B cell (primary cell): Measurements from ENCODE around the gene CD93. TPM values are rescaled to one million over a fixed set of nuclear protein-coding genes. Genes with fewer than 3 reads are reported as not detected.

Experiments used
- ATAC-seq: fragments of 200-7000 bp; cut with Tn5 transposase; one replicate; pipeline ENCODE4 v1.10.0; 2021; ENCODE audit warnings: low read depth, mild to moderate bottlenecking, moderate number of reproducible peaks, moderate library complexity
- CTCF ChIA-PET: fragments of 350-600 bp; sonication (Branson Sonifier 250); formaldehyde crosslinking; loops from one replicate; lab custom pipeline; 2021; ENCODE audit warnings: antibody characterized with exemption, inconsistent platforms; lab: Charles Lee
- POLR2A ChIA-PET: fragments of 350-600 bp; sonication (Branson Sonifier 250); formaldehyde crosslinking; loops from one replicate; lab custom pipeline; 2021; ENCODE audit warnings: antibody characterized with exemption; lab: Charles Lee
- DNase-seq: peaks from one replicate; pipeline ENCODE4 v3.0.0; 2013
- H2AFZ ChIP-seq: 2 replicates; pipeline ENCODE4 v1.6.1; 2012; ENCODE audit warnings: mild to moderate bottlenecking, low read depth, low read length; ENCODE audit not compliant: insufficient read depth, poor library complexity, severe bottlenecking
- H3K27ac ChIP-seq, 2 donors: 1 replicate in 1 of 2; 2 replicates in 1 of 2; pipeline ENCODE4 v1.5.1; 2012 to 2013; ENCODE audit warnings: low read length in 2 of 2, mild to moderate bottlenecking in 2 of 2, moderate library complexity in 1 of 2
- H3K27me3 ChIP-seq, 4 experiments: fragments of 200-600 bp in 1 of 4; sonication (generic) in 1 of 4; replicated peaks in 1 of 4; 1 replicate in 2 of 4; 2 replicates in 2 of 4; pipeline versions ENCODE4 v1.6.1 to v1.7.0; 2013 to 2016; ENCODE audit warnings: low read length in 3 of 4, mild to moderate bottlenecking in 2 of 4, mixed read lengths in 1 of 4, moderate library complexity in 1 of 4; ENCODE audit not compliant: insufficient read depth in 4 of 4, control insufficient read depth in 3 of 4; ENCODE audit errors: control extremely low read depth in 1 of 4
- H3K36me3 ChIP-seq, 2 experiments: replicated peaks in 1 of 2; 1 replicate in 1 of 2; 2 replicates in 1 of 2; pipeline versions ENCODE4 v1.6.1 to v1.7.1; 2013; ENCODE audit warnings: low read length in 1 of 2; ENCODE audit not compliant: insufficient read depth in 2 of 2, control insufficient read depth in 1 of 2; ENCODE audit errors: control extremely low read depth in 1 of 2, extremely low read depth in 1 of 2
- H3K4me1 ChIP-seq, 2 donors: fragments of 200-600 bp in 1 of 2; sonication (generic) in 1 of 2; 1 replicate in 1 of 2; 2 replicates in 1 of 2; pipeline versions ENCODE4 v1.5.1 to v1.6.1; 2013 to 2017; ENCODE audit warnings: low read length in 2 of 2; ENCODE audit not compliant: control insufficient read depth in 2 of 2, insufficient read depth in 2 of 2
- H3K4me2 ChIP-seq: replicated peaks from 2 replicates; pipeline ENCODE3; 2012; ENCODE audit warnings: mild to moderate bottlenecking, low read depth, low read length; ENCODE audit not compliant: poor library complexity, severe bottlenecking
- H3K4me3 ChIP-seq, 5 experiments: fragments of 200-600 bp in 1 of 5; sonication (generic) in 1 of 5; 1 replicate in 3 of 5; 2 replicates in 2 of 5; pipeline versions ENCODE4 v1.5.1 to v1.7.0; 2011 to 2016; ENCODE audit warnings: low read length in 4 of 5, mild to moderate bottlenecking in 4 of 5, low read depth in 2 of 5, control low read depth in 1 of 5, moderate library complexity in 1 of 5; ENCODE audit not compliant: insufficient read depth in 1 of 5; ENCODE audit errors: control extremely low read depth in 1 of 5, extremely low read depth in 1 of 5
- H3K79me2 ChIP-seq: fragments of 200-600 bp; sonication (generic); one replicate; pipeline ENCODE4 v1.6.0; 2016; ENCODE audit warnings: low read length; ENCODE audit not compliant: control insufficient read depth, insufficient read depth
- H3K9ac ChIP-seq: fragments of 200-600 bp; sonication (generic); 2 replicates; pipeline ENCODE4 v1.6.1; 2017; ENCODE audit warnings: mild to moderate bottlenecking, low read length, moderate library complexity
- H3K9me3 ChIP-seq, 3 donors: one replicate each; pipeline versions ENCODE4 v1.6.1 to v1.7.1; 2013; ENCODE audit warnings: low read length in 2 of 3; ENCODE audit not compliant: control insufficient read depth in 2 of 3, insufficient read depth in 1 of 3; ENCODE audit errors: control extremely low read depth in 1 of 3
- H4K20me1 ChIP-seq: 2 replicates; pipeline ENCODE4 v1.6.0; 2012; ENCODE audit warnings: mild to moderate bottlenecking, low read length; ENCODE audit not compliant: insufficient read depth, control insufficient read depth, poor library complexity, severe bottlenecking
- H3K27ac Mint-ChIP-seq: one replicate; pipeline ENCODE4 v1.8.0; 2021; ENCODE audit warnings: mixed read lengths
- H3K27me3 Mint-ChIP-seq: one replicate; pipeline ENCODE4 v1.8.0; 2021; ENCODE audit warnings: mixed read lengths
- H3K4me1 Mint-ChIP-seq: one replicate; pipeline ENCODE4 v1.8.0; 2021; ENCODE audit warnings: mixed read lengths
- H3K4me3 Mint-ChIP-seq: one replicate; pipeline ENCODE4 v1.8.0; 2021; ENCODE audit warnings: mixed read lengths
- H3K9me3 Mint-ChIP-seq: one replicate; pipeline ENCODE4 v1.8.0; 2022; ENCODE audit warnings: mixed read lengths; ENCODE audit not compliant: insufficient read depth
- EZH2 ChIP-seq: IDR thresholded peaks from 2 replicates; pipeline ENCODE4 v1.6.1; 2012; ENCODE audit warnings: borderline replicate concordance, low read depth, mild to moderate bottlenecking, moderate library complexity, low read length; ENCODE audit not compliant: insufficient read depth, poor library complexity, severe bottlenecking
- WGBS: methylation state at CpG from one replicate; pipeline ENCODE4 v1.1.5; 2013; ENCODE audit warnings: missing lambda C conversion rate; ENCODE audit not compliant: insufficient coverage; 5-methylcytosine and 5-hydroxymethylcytosine counted together
- intact Hi-C: fragments of 100-400 bp; cut with micrococcal nuclease; formaldehyde crosslinking; loops from one replicate; pipeline ENCODE4 v1.10.0; 2022
- polyA plus RNA-seq: library from polyadenylated mRNA; depleted of rRNA; stranded (reverse); fragments of >200 nt; gene quantifications from 2 replicates; pipeline ENCODE4 v1.2.3, GENCODE V29; 2012
- total RNA-seq, 2 donors: library from RNA; stranded (reverse); fragments of 120-200 nt in 1 of 2; gene quantifications; 1 replicate in 1 of 2; 2 replicates in 1 of 2; pipeline versions ENCODE4 v1.2.3 to v1.2.4, GENCODE V29; 2013 to 2022
- TF ChIP-seq, protein P1 (sequence below): fragments of 200-600 bp; IDR thresholded peaks from one replicate; pipeline ENCODE4 v1.8.0; 2022; ENCODE audit warnings: antibody characterized with exemption, mild to moderate bottlenecking

Gene CD93
- total and polyA plus RNA-seq, 2 donors (not counting 1 experiment from before 2014, with no cell fraction given), result 0.12 to 0.51 TPM

DNA sequence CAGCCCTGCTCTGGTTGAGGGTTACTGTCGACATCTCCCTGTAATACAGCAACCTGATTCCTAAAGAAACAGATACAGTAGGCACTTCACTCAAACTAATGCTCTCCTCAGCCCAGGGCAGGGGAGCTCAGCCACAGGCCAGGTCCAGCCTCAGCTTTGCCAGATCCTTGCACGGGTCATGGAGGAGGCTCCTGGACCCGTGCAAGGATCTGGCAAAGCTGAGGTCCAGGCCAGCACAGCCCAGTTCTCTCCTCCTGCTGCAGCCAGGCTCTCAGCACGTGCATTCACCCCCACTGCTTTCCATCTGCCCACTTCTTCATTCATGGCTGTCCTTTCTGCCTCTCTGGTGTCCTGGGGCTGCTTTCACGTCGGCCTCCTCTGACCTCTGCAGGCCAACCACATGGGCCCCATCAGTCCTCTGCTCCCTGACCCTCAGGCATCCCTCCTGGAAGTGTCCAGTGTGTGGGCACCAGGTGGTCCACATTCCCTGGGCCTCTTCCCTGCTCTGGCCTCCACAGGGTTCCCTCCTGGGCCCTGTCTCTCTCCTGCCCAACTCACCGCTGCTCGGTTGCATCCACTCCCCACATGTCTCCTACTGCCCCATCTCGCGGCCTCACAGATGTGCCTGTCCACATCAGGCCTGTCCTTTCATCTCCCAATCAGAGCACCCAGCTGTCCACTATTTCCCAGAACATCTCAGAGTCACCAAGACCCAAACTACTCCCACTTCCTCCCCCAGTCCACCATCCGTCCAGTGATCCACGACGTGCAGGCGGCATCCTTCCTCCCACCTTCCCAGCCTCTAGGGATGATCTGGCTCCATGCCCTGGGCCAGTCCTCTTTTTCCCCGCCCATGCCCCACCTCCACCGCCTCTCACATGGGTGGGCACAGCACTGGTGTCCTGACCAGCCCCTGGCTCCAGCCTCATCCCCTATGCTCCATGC is 11.8 kb upstream of the CD93 start:
- no peaks in the 10 kb centered on the region for H3K27me3 ChIP-seq
- H3K9me3 ChIP-seq, result no peaks in the 10 kb centered on the region
- DNase-seq, result no peak
- Mint-ChIP-seq H3K4me1 (no peaks in the 10 kb centered on the region), H3K4me3 (no peak overlapping the region), H3K27me3 (no peaks in the 10 kb centered on the region), H3K9me3 (no peaks in the 10 kb centered on the region), H3K27ac (no peak overlapping the region)
- intact Hi-C loops, result no loop called here
- TF ChIP-seq EZH2, result no peak
- TF ChIP-seq, protein P1, sequence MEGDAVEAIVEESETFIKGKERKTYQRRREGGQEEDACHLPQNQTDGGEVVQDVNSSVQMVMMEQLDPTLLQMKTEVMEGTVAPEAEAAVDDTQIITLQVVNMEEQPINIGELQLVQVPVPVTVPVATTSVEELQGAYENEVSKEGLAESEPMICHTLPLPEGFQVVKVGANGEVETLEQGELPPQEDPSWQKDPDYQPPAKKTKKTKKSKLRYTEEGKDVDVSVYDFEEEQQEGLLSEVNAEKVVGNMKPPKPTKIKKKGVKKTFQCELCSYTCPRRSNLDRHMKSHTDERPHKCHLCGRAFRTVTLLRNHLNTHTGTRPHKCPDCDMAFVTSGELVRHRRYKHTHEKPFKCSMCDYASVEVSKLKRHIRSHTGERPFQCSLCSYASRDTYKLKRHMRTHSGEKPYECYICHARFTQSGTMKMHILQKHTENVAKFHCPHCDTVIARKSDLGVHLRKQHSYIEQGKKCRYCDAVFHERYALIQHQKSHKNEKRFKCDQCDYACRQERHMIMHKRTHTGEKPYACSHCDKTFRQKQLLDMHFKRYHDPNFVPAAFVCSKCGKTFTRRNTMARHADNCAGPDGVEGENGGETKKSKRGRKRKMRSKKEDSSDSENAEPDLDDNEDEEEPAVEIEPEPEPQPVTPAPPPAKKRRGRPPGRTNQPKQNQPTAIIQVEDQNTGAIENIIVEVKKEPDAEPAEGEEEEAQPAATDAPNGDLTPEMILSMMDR, result no peak
- no peaks in the 10 kb centered on the region for H4K20me1 ChIP-seq
- H3K36me3 ChIP-seq, result no peaks in the 10 kb centered on the region
- CTCF ChIA-PET, result no interaction called here
- WGBS, result 82% methylated on average over 15 of the region's 16 CpGs
- no peak overlapping the region for H3K4me3 ChIP-seq
- H3K4me1 ChIP-seq, result no peaks in the 10 kb centered on the region
- no peaks in the 10 kb centered on the region for H3K79me2 ChIP-seq
- H3K9ac ChIP-seq, result no peak overlapping the region
- no peak overlapping the region for H2AFZ ChIP-seq
- H3K27ac ChIP-seq, result no peak overlapping the region
- ATAC-seq, result no peak
- POLR2A ChIA-PET, result no interaction called here
- no peak overlapping the region for H3K4me2 ChIP-seq

DNA sequence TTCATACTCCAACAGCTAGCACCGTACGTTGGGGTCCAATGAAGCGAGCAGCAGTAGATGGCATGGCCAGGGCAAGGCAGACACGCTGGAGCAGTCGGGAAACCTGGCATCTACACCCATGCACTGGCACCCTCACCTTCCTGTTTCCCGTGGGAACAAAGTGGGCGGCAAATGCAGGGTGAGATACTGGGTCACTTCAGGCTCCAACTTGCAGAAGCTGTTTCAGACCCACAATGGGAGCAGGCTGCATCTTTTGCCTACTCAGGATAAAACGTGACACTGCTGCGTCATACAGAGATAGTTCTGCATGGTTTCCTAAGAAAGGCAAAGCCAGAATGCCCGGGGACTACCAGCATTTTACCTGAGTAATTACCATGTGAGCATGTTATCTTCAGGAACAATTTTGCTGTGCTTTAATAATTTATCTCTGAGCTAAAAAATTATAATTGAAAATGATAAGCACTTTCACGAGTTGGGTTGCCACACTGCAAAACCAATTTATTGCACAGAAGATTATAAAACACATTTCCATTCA is 10.9 kb upstream of the CD93 start:
- no peak overlapping the region for H3K27ac Mint-ChIP-seq
- WGBS, result 89% methylated on average over 9 of the region's 11 CpGs
- DNase-seq (no peak), ATAC-seq (no peak)
- Histone ChIP-seq H3K27me3 (no peaks in the 10 kb centered on the region), H3K4me2 (no peak overlapping the region), H2AFZ (no peak overlapping the region), H3K4me1 (no peaks in the 10 kb centered on the region), H3K36me3 (no peaks in the 10 kb centered on the region), H3K27ac (no peak overlapping the region), H3K9ac (no peak overlapping the region), H3K9me3 (no peaks in the 10 kb centered on the region), H3K4me3 (no peak overlapping the region), H3K79me2 (no peaks in the 10 kb centered on the region), H4K20me1 (no peaks in the 10 kb centered on the region)
- no peaks in the 10 kb centered on the region for H3K4me1 Mint-ChIP-seq
- POLR2A ChIA-PET, result no interaction called here
- CTCF ChIA-PET, result no interaction called here
- intact Hi-C loops, result no loop called here
- H3K9me3 Mint-ChIP-seq, result no peaks in the 10 kb centered on the region
- TF ChIP-seq, protein P1, result no peak
- no peak for TF ChIP-seq EZH2
- no peaks in the 10 kb centered on the region for H3K27me3 Mint-ChIP-seq
- no peak overlapping the region for H3K4me3 Mint-ChIP-seq
